Ovary (tissue), 9 donors: ENCODE data around the gene ACCS. TPM values are rescaled to one million over a fixed set of nuclear protein-coding genes. Genes with fewer than 3 reads are reported as not detected.

Source experiments
- DNase-seq, 5 donors: peaks; one replicate each; pipeline ENCODE4 v3.0.0-alpha.2; 2019 to 2020
- H3K27ac ChIP-seq, 2 donors: fragments of 200-600 bp; one replicate each; pipeline versions ENCODE4 v1.5.1 to v1.8.0; 2019 to 2022
- H3K27me3 ChIP-seq: fragments of 200-600 bp; one replicate; pipeline ENCODE4 v1.8.0; 2022
- H3K36me3 ChIP-seq: fragments of 200-600 bp; sonication (generic); one replicate; pipeline ENCODE4 v1.5.1; 2019
- H3K4me1 ChIP-seq: one replicate; pipeline ENCODE4 v1.8.1; 2013; ENCODE audit warnings: mild to moderate bottlenecking, moderate library complexity; ENCODE audit not compliant: insufficient read depth
- H3K4me3 ChIP-seq: fragments of 200-600 bp; sonication (generic); one replicate; pipeline ENCODE4 v1.5.1; 2017
- H3K9me3 ChIP-seq, 2 donors: fragments of 200-600 bp in 1 of 2; sonication (generic) in 1 of 2; one replicate each; pipeline versions ENCODE4 v1.5.1 to v1.8.1; 2013 to 2019; ENCODE audit warnings: mild to moderate bottlenecking in 1 of 2, moderate library complexity in 1 of 2
- EP300 ChIP-seq: sonication (generic); formaldehyde crosslinking; IDR thresholded peaks from one replicate; pipeline ENCODE4 v1.6.1; 2017; ENCODE audit warnings: antibody characterized with exemption
- POLR2A ChIP-seq: fragments of 450-650 bp; IDR thresholded peaks from one replicate; pipeline ENCODE4 v1.6.1; 2017; ENCODE audit warnings: antibody characterized with exemption, mild to moderate bottlenecking, moderate library complexity
- WGBS, 3 donors: extraction: QIAGEN DNeasy Blood & Tissue Kit in 1 of 3; methylation state at CpG; one replicate each; pipeline versions ENCODE4 v1.1.5 to v1.1.7; 2013 to 2017; 5-methylcytosine and 5-hydroxymethylcytosine counted together
- intact Hi-C, 4 donors: fragments of 100-400 bp; cut with DNase I; formaldehyde crosslinking; loops; one replicate each; pipeline versions ENCODE4 v1.11.0 to v1.15.1; 2022 to 2023
- polyA plus RNA-seq, 2 donors: library from polyadenylated mRNA; stranded (reverse); fragments of 200-250 nt in 1 of 2; fragments of 350-450 nt in 1 of 2; fragmentation: Illumina TruSeq in 1 of 2; extraction: RNeasy Lipid Tissue Mini Kit (QIAGEN cat#74804) in 1 of 2; gene quantifications; one replicate each; pipeline ENCODE4 v1.2.3, GENCODE V29; 2013 to 2014
- total RNA-seq, 7 donors: library from RNA; depleted of rRNA in 2 of 7; stranded (reverse); fragments of >200 nt in 2 of 7; fragmentation: NEBNext Ultra II Directional in 3 of 7; extraction: Animal tissue kit (Norgen Biotek cat#: 25700) in 3 of 7; gene quantifications; one replicate each; pipeline versions ENCODE4 v1.1.0 to v1.2.4, GENCODE V29; 2016 to 2023
- TF ChIP-seq, protein P1 (sequence below), 3 donors: fragments of 450-650 bp in 2 of 3; fragments of 200-600 bp in 1 of 3; IDR thresholded peaks; one replicate each; pipeline versions ENCODE4 v1.5.1 to v1.8.0; 2016 to 2022; ENCODE audit warnings: antibody characterized with exemption in 3 of 3, mild to moderate bottlenecking in 1 of 3
- donor health status: DM: no; HTN: no; CAD: no; lungs with moderate emphysema.
- donor health status: DM: no; HTN: no; CAD: no.
- donor health status: Bipolar disorder and iron deficiency.
- donor health status: DM: yes; HTN: yes; CAD: no.
- donor health status: DM: no; HTN: no; CAD: no.
- donor health status: DM: yes; HTN: yes; CAD: no.

The ACCS gene
- total and polyA plus RNA-seq, 9 donors: 11.2 to 39.8 (median 26.4) TPM

DNA sequence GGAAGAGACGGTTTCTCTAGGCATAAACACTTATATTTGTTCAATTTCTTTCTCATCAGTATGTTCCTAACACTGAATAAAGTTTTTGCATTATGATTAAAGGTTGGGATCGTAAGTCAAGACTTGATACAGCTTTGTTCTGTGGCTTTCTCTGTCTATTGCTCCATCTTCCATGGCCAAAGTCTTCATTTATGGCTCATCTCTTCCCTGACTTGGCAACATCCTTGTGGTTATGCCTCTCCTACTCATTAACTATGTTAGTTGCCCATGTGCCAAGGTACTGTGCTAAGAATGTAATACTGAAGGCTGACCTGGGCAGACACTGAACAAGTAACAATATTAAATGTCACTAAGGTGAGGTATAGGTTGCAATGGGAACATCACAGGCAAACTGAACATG lies 19.9 kb upstream of the ACCS start:
- Histone ChIP-seq H3K9me3 (no peaks in the 10 kb centered on the region), H3K4me3 (no peak overlapping the region), H3K27ac (no peak overlapping the region), H3K27me3 (no peaks in the 10 kb centered on the region), H3K4me1 (no peaks in the 10 kb centered on the region), H3K36me3 (no peaks in the 10 kb centered on the region)
- whole genome bisulfite sequencing, 3 donors: 84 to 88% (median 88%) methylated on average over 2 of the region's 2 CpGs
- intact Hi-C loops: no loop called here
- TF ChIP-seq POLR2A (no peak), EP300 (no peak)
- DNase-seq: no peak

- Histone ChIP-seq H3K9me3 (no peaks in the 10 kb centered on the region), H3K4me3 (no peak overlapping the region), H3K4me1 (no peaks in the 10 kb centered on the region), H3K27me3 (no peaks in the 10 kb centered on the region), H3K36me3 (no peaks in the 10 kb centered on the region), H3K27ac (no peak overlapping the region)
- TF ChIP-seq EP300 (no peak), POLR2A (no peak)
- TF ChIP-seq, protein P1, sequence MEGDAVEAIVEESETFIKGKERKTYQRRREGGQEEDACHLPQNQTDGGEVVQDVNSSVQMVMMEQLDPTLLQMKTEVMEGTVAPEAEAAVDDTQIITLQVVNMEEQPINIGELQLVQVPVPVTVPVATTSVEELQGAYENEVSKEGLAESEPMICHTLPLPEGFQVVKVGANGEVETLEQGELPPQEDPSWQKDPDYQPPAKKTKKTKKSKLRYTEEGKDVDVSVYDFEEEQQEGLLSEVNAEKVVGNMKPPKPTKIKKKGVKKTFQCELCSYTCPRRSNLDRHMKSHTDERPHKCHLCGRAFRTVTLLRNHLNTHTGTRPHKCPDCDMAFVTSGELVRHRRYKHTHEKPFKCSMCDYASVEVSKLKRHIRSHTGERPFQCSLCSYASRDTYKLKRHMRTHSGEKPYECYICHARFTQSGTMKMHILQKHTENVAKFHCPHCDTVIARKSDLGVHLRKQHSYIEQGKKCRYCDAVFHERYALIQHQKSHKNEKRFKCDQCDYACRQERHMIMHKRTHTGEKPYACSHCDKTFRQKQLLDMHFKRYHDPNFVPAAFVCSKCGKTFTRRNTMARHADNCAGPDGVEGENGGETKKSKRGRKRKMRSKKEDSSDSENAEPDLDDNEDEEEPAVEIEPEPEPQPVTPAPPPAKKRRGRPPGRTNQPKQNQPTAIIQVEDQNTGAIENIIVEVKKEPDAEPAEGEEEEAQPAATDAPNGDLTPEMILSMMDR (IDR thresholded peaks at IDR 0.05): no peak
- intact Hi-C loops: no loop called here
- DNase-seq: no peak
- WGBS, 3 donors: 61 to 73% (median 70%) methylated on average over 2 of the region's 2 CpGs
Observed at GRCh38 chr11:44047298-44047697, 18.8 kb upstream of the ACCS start.

GRCh38 chr11:44047931-44048431 lies 18.1 kb upstream of the ACCS start, which contains the start of gene ACCSL:
Gene ACCSL (plus strand): TSS chr11:44047981. CDS start chr11:44048037, 56 bp downstream.
- no peak for TF ChIP-seq EP300
- no peak for TF ChIP-seq POLR2A
- TF ChIP-seq, protein P1 (IDR thresholded peaks at IDR 0.05): no peak
- DNase-seq: no peak
- Histone ChIP-seq H3K4me1 (no peaks in the 10 kb centered on the region), H3K9me3 (no peaks in the 10 kb centered on the region), H3K4me3 (no peak within 1 kb of the TSS), H3K36me3 (no peaks in the 10 kb centered on the region), H3K27ac (no peak within 1 kb of the TSS), H3K27me3 (no peaks in the 10 kb centered on the region)
- intact Hi-C loops: no loop called here
- 86 to 87% (median 86%) methylated on average over 12 of the region's 12 CpGs for WGBS, 3 donors

DNA sequence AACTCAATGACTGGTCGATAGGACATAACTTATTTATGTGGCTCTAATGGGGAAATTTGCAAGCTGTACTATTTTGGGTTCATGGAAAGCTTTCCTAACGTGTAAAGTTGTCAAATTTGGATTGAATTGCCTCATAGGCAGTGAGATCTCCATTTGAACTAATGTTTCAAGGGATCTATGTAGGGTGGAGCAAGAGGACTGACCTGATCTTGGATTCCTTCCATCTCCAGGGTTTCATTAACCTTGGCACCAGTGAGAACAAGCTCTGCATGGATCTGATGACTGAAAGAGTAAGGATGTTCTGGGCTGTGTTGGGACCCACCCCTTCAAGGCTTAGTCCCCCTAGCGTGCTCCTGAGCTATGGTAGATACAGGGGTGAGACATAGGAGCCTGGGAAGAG lies 16.2 kb upstream of the ACCS start:
- H3K4me3 ChIP-seq: no peak overlapping the region
- H3K27ac ChIP-seq: no peak overlapping the region
- no peaks in the 10 kb centered on the region for H3K36me3 ChIP-seq
- intact Hi-C loops: no loop called here
- DNase-seq: no peak
- H3K9me3 ChIP-seq: no peaks in the 10 kb centered on the region
- no peaks in the 10 kb centered on the region for H3K4me1 ChIP-seq
- no peaks in the 10 kb centered on the region for H3K27me3 ChIP-seq
- WGBS, 3 donors: 75 to 87% (median 78%) methylated on average over 3 of the region's 3 CpGs
- TF ChIP-seq, protein P1 (IDR thresholded peaks at IDR 0.05): no peak
- no peak for TF ChIP-seq POLR2A

DNA sequence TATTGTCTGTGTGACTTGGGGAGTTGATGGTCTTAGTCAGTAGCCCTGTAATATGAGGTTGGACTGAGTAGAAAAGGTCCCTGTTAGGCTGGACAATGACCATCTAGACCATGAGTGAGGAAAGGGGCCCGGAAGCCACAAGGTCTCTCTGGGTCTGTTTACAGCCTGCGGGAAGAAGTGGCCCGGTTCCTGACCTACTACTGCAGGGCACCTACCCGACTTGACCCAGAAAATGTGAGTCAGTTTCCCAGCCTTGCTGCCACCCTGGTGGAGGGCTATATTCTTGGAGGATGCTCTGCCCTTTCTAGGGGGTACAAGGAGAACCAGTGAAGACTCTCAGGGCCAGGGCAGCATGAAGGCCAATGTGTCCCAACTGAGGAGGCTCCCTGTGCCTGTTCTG lies 14.9 kb upstream of the ACCS start:
- H3K4me1 ChIP-seq: no peaks in the 10 kb centered on the region
- H3K27me3 ChIP-seq: no peaks in the 10 kb centered on the region
- H3K27ac ChIP-seq: no peak overlapping the region
- H3K9me3 ChIP-seq: no peaks in the 10 kb centered on the region
- TF ChIP-seq EP300 (no peak), POLR2A (no peak)
- TF ChIP-seq, protein P1 (IDR thresholded peaks at IDR 0.05): no peak
- no peak for DNase-seq
- H3K4me3 ChIP-seq: no peak overlapping the region
- WGBS, 3 donors: 86 to 92% (median 92%) methylated on average over 4 of the region's 4 CpGs
- intact Hi-C loops: no loop called here
- no peaks in the 10 kb centered on the region for H3K36me3 ChIP-seq
